Panc1 (cell line): ENCODE data around the gene FIP1L1.

Experiments
- POLR2AphosphoS5 ChIP-seq: IDR thresholded peaks from 2 replicates; pipeline ENCODE4 v1.6.1; 2012; ENCODE audit warnings: mild to moderate bottlenecking, low read depth, low read length, moderate library complexity
- TCF7L2 ChIP-seq: IDR thresholded peaks from 2 replicates; pipeline ENCODE4 v1.6.1; 2011; ENCODE audit warnings: mild to moderate bottlenecking, low read depth, low read length, inconsistent platforms
- TF ChIP-seq, protein P1 (sequence below): fragments of 450-650 bp; IDR thresholded peaks from 2 replicates; pipeline ENCODE4 v1.5.1; 2017; ENCODE audit warnings: mild to moderate bottlenecking
- TF ChIP-seq, protein P2 (sequence below), 2 experiments: IDR thresholded peaks; 2 replicates each; pipeline ENCODE4 v1.6.1; 2011 to 2012; ENCODE audit warnings: low read depth in 2 of 2, control low read depth in 1 of 2, low read length in 1 of 2, mild to moderate bottlenecking in 1 of 2, moderate library complexity in 1 of 2; ENCODE audit not compliant: insufficient read depth in 1 of 2

DNA sequence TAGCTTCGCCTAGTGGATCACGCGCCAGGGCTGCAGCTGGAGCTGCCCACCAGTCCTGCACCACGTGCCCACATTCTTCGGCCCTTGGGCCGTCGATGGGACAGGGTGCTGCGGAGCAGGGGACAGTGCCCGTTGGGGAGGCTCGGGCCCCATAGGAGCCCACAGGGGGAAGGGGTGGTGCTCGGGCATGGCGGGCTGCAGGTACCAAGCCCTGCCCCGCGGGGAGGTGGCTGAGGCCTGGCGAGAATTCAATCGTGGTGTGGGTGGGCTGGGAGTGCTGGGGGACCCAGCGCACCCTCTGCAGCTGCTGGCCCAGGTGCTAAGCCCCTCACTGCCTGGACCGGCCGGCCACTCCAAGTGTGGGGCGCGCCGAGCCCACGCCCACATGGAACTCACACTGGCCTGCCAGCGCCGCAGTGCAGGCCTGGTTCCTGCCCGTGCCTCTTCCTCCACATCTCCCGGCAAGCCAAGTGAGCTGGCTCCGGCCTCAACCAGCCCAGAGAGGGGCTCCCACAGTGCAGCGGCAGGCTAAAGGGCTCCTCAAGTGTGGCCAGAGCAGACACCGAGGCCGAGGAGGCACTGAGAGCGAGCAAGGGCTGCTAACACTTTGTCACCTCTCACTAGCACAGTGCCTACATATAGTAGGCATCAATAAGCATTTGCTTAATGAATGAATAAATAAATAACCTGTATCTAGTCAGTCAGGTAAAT lies 23.3 kb upstream of the FIP1L1 start:
- TF ChIP-seq, protein P1, sequence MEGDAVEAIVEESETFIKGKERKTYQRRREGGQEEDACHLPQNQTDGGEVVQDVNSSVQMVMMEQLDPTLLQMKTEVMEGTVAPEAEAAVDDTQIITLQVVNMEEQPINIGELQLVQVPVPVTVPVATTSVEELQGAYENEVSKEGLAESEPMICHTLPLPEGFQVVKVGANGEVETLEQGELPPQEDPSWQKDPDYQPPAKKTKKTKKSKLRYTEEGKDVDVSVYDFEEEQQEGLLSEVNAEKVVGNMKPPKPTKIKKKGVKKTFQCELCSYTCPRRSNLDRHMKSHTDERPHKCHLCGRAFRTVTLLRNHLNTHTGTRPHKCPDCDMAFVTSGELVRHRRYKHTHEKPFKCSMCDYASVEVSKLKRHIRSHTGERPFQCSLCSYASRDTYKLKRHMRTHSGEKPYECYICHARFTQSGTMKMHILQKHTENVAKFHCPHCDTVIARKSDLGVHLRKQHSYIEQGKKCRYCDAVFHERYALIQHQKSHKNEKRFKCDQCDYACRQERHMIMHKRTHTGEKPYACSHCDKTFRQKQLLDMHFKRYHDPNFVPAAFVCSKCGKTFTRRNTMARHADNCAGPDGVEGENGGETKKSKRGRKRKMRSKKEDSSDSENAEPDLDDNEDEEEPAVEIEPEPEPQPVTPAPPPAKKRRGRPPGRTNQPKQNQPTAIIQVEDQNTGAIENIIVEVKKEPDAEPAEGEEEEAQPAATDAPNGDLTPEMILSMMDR, result no peak
- TF ChIP-seq POLR2AphosphoS5 (no peak), TCF7L2 (no peak)
- TF ChIP-seq, protein P2, sequence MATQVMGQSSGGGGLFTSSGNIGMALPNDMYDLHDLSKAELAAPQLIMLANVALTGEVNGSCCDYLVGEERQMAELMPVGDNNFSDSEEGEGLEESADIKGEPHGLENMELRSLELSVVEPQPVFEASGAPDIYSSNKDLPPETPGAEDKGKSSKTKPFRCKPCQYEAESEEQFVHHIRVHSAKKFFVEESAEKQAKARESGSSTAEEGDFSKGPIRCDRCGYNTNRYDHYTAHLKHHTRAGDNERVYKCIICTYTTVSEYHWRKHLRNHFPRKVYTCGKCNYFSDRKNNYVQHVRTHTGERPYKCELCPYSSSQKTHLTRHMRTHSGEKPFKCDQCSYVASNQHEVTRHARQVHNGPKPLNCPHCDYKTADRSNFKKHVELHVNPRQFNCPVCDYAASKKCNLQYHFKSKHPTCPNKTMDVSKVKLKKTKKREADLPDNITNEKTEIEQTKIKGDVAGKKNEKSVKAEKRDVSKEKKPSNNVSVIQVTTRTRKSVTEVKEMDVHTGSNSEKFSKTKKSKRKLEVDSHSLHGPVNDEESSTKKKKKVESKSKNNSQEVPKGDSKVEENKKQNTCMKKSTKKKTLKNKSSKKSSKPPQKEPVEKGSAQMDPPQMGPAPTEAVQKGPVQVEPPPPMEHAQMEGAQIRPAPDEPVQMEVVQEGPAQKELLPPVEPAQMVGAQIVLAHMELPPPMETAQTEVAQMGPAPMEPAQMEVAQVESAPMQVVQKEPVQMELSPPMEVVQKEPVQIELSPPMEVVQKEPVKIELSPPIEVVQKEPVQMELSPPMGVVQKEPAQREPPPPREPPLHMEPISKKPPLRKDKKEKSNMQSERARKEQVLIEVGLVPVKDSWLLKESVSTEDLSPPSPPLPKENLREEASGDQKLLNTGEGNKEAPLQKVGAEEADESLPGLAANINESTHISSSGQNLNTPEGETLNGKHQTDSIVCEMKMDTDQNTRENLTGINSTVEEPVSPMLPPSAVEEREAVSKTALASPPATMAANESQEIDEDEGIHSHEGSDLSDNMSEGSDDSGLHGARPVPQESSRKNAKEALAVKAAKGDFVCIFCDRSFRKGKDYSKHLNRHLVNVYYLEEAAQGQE (IDR thresholded peaks at IDR 0.05; ENCODE audit: insufficient read depth in 1 of 2, low read depth in 2 of 2, low read length in 1 of 2), result no peak
